Smooth muscle cell of the pulmonary artery (primary cell): ENCODE measurements around the gene MICALL2. TPM values are rescaled to one million over a fixed set of nuclear protein-coding genes. Genes with fewer than 3 reads are reported as not detected.

ENCODE experiments used
- total RNA-seq: library from RNA; depleted of rRNA; stranded (reverse); fragments of >200 nt; gene quantifications from 2 replicates; pipeline ENCODE4 v1.2.3, GENCODE V29; 2014

The MICALL2 gene
- 22.9 and 27.1 TPM in 2 replicates for total RNA-seq

GRCh38 chr7:1458683-1459511 is at the start of gene MICALL2:
TSS of gene MICALL2 (minus strand) at chr7:1459470. CDS start at chr7:1459326, 144 bp downstream.

GRCh38 chr7:1503816-1504775 is 44.8 kb upstream of the MICALL2 start, which contains the start of gene INTS1:
TSS of gene INTS1 (minus strand) at chr7:1504389. CDS start at chr7:1503960, 429 bp downstream.

Other genes starting within 250 kb of the MICALL2 start
- gene UNCX, start 226.6 kb downstream of the MICALL2 start, total RNA-seq, result not detected in 2 replicates
- gene INTS1, start 44.9 kb upstream of the MICALL2 start, total RNA-seq, result 58.3 and 77.4 TPM in 2 replicates
- gene MAFK, start 71.2 kb upstream of the MICALL2 start, total RNA-seq, result 36.0 and 57.4 TPM in 2 replicates
- 0.03 and 0.13 TPM in 2 replicates for gene TMEM184A, start 96.7 kb upstream of the MICALL2 start, total RNA-seq
- gene PSMG3, start 110.6 kb upstream of the MICALL2 start, total RNA-seq, result 10.3 and 14.2 TPM in 2 replicates
- gene ELFN1, start 210.8 kb upstream of the MICALL2 start, total RNA-seq, result 0.07 TPM in 1 of 2 replicates, not detected in the other